CD4-positive, alpha-beta T cell treated with Interleukin-17A for 4 hours (primary cell): ENCODE results near the gene CYP24A1.

Experiments used
- DNase-seq: peaks from one replicate; pipeline ENCODE4 v3.0.0-alpha.2; 2020; ENCODE audit warnings: mixed read lengths

The CYP24A1 gene

DNA sequence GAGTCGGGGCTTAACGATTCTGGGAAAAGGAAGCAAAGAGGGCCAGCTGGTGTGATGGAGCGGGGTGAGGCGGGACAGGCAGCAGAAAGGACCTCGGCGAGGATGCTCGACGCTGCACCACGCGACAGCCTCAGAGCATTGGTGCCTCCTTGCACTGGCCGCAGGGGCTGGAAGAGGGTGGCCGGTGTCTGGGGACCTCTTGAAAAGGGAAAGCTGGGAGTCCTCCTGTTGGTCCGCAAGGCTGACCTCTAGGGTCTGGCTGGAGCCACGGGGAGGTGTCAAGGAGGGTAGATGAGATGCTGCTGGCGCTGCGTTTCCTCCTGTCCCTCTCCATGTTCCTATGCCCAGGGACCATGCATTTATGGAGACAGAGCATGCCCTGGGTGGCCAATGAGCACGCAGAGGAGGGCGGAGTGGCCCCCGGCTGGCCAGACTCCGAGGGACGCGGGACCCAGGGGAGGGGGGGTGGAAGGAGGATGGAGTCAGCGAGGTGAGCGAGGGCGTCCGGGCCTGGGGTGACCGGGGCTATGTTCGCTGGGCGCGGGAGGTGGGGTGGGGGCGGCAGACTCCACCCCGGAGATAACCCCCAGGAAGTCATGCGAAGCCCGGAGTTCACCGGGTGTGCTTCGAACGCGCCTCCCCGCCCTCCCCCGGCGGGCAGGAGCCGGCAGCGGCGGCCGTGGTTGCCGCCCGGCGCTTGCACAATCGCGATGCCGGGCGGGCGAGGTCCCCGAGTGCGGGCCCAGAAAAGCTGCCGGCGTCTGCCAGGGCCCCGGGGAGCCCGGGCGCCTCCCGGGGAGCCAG, at the start of gene CYP24A1:
Gene CYP24A1, minus strand, starts transcription at position 334 of the 804 bp plus-strand sequence. CDS start 407 bp downstream, outside the sequence.
- no peak for DNase-seq

DNA sequence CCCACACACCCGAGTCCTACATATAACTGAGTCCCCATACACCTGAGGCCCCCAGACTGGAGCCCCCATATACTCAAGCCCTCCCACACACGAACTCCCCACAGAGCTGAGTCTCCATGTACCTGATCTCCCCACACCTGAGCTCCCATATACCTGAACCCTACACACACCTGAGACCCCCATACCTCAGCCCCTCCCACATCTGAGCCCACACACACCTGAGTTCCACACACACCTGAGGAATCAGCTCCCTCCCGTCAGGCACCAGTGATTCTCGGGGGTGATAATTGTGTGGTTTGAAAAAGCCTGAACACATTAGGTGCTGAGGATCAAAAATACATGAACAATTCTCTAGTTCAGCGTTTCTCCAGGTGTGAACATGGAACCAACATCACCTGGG, 49.5 kb upstream of the CYP24A1 start:
- no peak for DNase-seq

DNA sequence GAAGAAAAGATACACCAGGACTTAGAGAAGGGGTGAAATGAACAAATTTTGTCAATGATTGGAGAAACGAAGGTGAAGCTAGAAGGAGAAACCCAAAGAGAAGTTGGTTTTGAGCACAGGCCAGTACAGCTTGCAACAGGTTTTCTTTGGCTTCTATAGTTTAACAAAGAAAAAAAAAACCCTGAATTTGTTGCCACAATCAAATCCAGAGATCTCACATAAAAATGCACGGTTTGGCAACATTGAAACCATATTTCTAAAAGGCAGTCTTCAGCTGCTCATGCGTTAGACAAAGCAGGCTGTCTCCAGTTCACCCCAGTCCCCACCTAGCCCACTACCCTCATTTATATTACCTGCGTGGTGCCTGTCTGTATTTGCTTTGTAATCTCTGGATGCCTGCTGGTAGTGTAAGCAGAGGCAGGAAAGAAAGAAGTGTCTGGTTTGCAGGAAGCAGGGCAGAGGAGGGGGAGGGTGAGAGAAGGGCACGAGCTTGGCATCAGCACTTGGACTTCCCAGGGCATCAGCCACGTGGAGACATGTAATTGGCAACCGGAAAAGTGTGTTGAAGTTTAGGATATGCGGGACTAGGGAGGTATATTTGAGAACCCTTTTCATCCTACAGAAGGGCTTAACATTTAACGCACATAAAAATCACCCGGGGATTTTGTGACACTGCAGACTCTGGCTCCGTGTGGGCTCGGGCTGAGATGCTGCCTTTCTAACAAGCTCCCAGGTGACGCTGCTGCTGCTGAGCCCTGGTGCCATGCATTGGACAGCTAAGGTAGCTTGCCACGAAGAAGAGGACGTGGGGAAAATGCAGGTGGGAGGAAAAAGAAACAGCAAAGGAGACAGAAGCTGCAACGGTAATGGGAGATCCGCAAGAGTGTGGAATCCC, 48.5 kb upstream of the CYP24A1 start:
- no peak for DNase-seq

DNA sequence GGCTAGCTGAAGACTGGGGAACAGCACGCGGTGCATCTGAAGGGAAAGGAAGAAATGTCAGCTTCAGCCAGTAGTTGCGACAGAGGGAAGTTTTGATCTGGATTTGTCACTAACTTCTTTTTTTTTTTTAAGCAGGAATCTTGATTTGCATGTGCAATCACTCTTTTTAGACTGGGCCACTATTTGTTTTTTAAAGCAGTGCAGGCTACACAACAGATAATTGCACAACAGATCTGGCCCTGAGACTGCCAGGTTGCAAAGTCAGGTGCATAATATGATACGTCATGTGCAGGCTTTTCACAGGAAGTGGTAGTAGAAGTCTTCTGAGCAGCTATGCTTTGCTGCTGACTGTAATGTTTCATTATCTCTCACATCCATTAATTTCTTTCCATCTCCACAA, 47.6 kb upstream of the CYP24A1 start:
- no peak for DNase-seq

DNA sequence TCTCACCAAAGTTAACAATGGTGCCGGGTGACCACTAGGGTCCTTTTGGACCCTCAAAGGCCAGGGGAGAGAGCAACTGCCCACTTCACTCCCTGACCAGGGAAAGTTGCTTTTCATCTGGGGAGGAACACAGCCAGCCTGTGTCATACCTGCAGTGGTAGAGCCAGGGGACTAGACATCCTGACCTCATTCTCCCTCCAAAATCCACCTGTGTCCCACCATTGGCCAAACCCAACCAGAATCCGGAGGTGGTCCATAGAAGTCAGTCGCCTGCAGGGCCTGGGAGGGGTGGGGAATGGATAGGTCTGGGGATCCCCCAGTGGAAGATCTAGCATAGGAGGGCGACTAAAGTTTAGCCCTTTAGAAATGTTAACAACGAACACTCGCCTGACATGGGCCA, 46.9 kb upstream of the CYP24A1 start:
- DNase-seq: no peak

DNA sequence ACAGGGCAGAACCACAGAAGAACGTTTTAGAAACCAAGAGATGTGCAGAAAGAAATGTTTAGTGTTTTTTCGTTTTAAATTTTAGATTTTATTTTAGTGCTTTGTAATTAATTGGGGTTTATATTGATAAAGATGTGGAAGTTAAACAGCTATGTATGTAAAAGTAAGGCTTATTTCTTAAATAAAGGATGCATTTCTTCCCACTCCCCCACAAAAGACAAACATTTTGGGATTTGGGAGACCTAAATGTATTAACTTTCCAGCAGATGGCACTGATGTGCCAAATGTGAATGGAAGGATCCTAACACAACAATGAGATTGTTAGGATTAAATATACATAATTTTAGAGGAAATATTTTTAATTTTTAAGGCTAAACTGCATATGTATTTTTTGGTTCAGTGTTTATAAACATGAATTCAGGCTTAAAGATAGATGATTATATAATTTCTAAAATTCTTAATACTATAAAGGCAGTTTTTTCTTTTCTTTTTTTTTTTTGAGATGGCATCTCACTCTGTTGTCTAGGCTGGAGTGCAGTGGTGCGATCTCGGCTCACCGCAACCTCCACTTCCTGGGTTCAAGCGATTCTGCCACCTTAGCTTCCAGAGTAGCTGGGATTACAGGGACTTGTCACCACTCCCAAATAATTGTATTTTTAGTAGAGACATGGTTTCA, 46.1 kb upstream of the CYP24A1 start:
- DNase-seq: no peak

DNA sequence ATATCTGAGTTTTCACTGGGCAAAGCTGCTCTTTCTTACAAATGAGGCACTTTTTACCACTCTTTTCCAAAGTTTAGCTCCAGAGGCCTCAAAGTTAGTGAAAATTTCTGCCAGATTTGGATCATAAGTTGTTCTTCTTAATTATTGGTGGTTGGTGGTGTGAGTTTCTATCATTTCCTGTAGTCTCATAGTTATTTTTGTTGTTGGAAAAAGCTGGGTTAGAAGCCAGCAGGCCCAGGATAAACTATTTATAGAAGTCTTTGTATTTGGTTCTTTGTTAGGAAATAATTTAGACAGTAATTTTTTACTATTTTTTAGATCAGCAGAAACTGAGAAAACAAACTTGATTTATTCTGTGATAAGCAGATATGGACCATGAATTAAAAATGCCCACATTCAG, 44.7 kb upstream of the CYP24A1 start:
- no peak for DNase-seq

DNA sequence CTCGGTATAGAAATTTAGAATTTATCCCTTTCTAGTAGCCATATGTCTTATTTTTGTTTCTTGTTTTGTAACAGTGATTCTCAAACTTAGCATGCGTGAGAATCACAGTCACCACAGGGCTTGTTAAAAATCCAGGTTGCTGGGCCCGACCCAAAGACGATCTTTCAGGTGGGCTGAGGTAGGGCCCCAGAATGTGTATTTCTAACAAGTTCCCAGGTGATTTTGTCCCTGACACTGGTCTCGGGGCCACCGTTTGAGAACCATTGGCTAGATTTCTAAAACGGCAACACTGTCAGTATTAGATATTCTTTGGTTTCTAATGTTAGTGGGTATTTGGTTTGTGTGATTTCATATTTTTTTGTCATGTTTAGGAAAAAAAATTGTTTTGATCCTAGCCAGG, 44.0 kb upstream of the CYP24A1 start:
- DNase-seq: no peak

DNA sequence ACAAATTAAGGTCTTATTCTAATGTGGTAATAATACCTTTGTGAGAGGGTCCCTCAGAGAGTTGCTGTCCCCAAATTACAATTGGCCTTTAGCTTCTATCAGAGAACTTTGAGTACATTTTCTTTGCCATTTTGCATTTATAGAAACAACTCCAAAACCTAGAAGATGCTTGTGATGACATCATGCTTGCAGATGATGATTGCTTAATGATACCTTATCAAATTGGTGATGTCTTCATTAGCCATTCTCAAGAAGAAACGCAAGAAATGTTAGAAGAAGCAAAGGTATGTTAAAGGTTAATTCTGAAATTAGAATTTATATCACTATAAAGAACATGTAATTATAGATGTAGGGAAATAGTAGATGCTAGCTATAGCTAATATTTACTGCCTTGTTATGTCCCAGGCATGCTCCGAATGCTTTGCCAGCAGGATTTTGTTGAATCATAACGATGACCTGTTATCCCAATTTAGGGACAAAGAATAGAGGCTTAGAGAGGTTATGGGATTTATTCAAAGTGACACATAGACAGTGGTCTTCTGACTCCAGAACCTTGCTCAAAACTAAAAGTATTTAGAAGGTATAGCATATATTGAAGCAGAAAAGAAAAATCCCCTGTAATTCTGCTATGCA, 41.5 kb upstream of the CYP24A1 start:
- no peak for DNase-seq

DNA sequence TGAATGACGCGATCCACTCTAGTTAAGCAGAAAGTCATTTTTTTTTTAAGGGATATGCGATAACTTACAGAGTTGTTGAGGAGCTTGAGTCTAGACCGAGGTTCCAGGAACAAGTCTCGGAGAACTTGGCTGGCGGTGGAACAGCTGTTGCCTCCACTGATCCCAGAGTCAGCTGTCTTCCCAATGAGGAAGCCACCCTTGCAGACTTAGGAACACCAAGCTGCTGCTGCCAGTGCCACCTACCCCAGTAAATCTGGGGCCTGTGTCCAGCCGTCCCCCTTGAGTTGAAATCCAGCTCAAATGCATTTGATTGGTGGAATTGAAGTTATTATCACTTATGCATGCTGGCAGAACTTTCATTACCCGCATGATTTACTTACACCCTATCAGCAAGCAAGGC, 40.8 kb upstream of the CYP24A1 start:
- DNase-seq: no peak

DNA sequence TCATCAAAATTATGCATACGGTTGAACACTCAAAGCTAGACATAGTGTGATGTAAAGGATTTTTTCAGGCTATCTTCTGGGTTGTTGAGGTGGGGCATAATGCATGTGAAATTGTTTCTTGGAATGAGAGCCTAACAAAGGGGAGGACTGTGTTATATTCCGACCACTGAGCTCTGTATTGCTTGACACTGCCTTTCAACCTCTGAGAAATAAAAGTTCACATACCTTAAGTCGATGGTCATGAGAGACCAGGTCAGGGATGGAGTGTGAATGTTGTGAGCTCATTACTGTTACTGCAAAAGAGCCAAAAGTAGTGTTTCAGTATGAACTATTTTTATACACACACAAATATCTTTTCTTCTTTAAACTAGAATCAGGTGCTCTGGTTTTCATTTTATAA, 39.1 kb upstream of the CYP24A1 start:
- no peak for DNase-seq

DNA sequence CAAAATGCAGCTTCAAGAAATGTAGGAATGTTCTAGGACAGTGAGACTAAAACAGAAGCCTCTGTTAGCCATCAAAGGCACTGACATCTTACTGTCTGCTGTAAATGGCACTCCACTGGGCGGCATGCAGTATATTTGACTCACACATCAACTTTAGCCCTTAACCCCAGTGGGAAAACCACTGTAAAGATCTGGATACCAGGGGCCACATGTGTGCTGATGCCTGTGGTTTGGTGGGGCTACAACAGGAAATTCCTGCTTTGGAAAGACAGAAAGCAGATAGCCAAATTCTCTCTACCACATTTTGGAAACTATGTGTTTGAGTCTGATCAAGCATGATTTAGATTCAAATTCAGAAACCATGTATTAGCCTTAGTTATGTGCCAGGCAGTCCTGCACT, 38.4 kb upstream of the CYP24A1 start:
- DNase-seq: no peak

DNA sequence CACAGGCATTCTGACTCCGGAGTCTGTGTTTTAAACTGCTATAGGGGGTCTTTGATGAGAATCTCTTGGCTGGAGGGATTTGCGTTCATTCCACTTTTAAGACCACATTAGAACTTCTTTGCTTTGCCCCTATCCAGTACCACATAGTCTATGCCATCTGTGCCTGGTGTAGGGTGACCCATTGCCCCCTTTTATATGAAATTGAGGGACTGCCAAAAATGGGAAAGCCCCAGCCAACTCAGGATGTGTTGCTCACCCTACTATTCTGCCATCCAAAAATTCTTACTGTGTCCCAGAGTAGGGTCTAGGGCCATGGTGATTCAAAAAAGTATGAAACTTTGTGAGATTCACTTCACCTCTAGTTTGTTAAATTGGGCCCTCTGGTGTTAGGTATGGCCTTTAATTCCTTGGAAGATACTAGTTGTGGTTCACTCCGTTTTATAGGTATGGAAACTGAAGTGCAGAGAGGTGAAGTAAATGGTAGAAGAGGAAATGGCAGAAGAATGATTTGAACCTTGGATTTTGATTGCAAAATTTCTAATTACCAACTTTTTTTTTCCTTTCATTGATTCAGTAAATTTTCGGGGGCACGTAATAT, 35.5 kb upstream of the CYP24A1 start:
- no peak for DNase-seq

DNA sequence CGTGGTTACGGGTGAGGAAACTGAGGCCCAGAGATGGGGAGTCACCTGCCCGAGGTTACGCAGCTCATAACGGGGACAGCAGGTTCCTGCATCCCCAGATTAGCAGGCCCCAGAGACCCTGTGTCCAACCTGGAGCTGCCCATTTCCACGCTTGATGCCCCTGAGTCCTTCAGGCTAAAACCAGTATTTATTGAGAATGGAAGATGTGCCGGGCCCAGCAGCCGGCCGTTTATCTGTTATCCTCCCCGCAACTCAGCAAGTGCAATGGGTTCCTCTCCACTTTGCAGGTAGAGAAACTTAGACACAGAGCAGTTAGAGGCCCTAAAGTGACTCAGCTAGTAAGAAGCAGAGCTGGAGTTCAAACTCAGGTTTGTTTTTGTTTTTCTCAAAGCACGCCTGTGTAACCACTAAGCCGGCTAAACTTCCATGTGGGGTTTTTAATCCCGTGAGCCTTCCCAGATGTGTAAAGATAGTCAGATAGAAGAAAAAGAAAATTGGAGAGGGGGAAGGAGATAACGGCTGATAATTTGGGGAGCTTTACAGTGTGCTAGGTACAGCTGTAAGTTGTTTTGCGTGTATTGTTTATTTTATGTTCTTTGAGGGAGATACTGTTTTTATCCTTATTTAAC, 34.9 kb upstream of the CYP24A1 start:
- no peak for DNase-seq

DNA sequence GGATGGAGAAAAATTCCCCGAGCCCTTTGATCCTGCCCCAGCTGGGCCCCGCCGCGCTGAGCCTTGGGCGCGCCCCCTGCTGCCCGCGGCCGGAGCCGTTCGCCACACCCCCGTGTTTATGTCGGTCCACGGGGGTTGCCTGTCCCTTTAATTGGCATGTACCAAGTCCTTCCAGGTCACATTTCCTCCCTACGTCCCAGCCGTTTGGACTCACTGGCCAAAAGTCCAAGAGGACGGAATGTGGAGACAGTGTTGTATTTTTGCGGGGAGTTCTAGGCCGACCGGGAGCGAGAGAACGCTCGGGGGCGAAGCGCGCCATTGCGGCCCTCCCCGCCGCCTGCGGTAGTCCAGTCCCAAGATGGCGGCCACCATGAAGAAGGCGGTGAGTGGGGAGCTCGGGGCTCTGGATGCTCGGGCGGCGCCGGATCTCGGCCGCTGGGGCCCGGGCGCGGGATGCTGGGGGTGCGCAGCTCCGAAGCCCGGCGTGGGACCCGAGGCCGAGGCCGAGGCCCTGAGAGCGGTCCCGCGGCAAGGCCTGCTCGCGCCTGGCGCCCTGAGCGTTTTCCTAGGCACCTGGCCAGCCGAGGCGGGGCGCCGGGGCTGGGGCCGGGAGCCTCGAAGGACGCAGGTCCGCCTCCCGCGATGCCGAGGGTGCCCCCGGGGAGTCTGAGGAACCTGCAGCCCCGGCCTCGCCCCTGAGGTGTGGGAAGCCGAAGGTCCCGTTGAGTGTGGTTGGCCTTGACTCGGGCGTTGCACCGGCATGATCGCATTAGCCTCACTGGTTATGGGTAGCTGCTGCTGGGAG, 34.2 kb upstream of the CYP24A1 start, which contains the start of gene PFDN4:
Gene PFDN4, plus strand, starts transcription at position 345 of the 805 bp plus-strand sequence. Its CDS starts 14 bp downstream, at position 359.
- DNase-seq: peak; percentile 81

DNA sequence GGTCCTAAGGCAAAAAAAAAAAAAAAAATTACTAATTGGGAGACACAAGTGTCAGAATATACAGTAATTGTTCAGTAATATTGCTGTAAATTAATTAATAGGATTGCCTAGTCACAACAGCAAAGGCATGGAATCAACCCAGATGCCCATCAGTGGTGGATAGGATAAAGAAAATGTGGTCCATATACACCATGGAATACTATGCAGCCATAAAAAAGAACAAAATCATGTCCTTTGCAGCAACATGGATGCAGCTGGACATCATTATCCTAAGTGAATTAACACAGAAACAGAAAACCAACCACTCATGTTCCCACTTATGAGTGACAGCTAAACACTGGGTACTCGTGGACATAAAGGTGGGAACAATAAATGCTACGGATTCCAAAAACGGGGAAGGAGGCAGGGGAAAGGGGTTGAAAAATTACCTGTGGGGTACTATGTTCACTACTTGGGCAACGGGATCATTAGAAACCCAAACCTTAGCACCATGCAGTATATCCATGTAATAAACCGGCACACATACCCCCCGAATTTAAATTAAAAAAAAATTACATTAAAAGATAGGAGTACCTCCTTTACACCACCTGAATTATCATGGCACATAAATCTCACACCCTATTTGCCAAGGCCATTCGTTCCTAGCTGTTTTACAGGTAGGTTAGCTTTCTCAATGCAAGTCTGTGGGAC, 33.4 kb upstream of the CYP24A1 start:
- no peak for DNase-seq

DNA sequence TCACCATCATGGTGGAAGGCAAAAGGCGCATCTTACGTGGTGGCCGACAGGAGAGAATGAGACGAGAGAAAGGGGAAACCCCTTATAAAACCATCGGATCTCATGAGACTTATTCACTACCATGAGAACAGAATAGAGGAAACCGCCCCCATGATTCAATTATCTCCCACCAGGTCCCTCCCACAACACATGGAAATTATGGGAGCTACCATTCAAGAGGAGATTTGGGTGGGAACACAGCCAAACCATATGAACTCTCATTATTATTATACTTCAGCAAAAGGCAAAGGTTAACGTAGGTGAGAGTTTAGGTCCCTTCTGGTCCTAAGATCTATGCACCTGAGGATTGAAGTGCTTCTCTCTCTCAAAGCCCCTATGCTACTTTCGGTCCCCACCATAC, 31.7 kb upstream of the CYP24A1 start:
- no peak for DNase-seq

DNA sequence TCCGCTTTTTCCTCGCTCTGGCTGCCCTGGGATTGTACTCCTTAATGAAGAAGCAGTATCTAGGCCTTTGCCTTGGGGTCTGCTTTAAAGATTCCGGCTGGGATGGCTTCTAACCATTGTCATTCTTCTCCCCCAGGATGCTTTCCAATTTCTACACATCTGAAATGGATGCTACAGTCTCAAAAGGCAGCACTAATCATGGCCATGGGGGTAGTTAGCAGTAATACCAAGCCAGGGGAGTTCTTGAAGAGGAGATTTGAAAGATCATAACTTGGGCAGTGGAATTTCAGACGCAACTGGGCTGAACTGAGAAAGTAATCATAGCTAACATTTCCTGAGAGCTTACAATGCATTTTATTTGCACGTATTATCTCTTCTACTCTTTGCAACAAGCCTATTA, 30.7 kb upstream of the CYP24A1 start:
- DNase-seq: no peak

DNA sequence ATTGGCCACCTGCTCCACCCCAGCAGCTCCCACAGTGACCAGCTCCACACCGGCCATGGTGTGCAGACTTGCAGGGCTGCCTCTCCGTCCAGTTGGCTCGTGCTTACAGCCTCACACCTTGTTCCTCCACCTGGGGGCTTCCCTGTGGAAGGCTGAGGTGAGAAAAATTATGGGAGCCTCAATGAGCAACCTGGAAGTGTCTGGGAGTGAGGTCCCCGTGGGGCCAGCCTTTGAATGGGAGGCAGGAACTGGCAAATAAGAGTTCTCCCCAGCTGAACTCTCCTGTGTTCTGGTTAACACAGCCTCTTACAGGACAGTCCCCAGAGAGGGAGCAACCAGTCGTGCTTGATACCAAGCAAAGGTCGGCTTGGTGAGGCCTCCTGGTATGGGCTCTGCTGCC, 30.3 kb upstream of the CYP24A1 start:
- no peak for DNase-seq

DNA sequence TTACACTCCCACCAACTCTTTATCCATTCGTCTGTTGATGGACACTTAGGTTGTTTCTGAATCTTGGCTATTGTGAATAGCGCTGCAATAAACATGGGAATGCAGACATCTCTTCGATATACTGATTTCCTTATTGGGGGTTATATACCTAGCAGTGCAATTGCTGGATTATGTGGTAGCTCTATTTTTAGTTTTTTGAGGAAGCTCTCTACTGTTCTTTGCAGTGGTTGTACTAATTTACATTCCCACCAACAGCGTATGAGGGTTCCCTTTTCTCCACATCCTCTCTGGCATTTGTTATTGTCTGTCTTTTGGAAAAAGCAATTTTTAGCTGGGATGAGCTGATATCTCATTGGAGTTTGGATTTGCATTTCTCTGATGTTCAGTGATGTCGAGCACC, 29.5 kb upstream of the CYP24A1 start:
- DNase-seq: no peak
